H1 (cell line): ENCODE results near the gene ADORA1.

ENCODE experiments used
- CBX8 ChIP-seq: fragments of 300-800, 300-1000 bp; sonication (generic); IDR thresholded peaks from 2 replicates; pipeline ENCODE4 v1.7.1; 2016; ENCODE audit warnings: low read depth, low read length, borderline replicate concordance
- CEBPB ChIP-seq: IDR thresholded peaks from 2 replicates; pipeline ENCODE4 v1.6.1; 2012; ENCODE audit warnings: low read depth, low read length
- EZH2 ChIP-seq: fragments of 200-600 bp; sonication (generic); IDR thresholded peaks from 2 replicates; pipeline ENCODE4 v1.7.1; 2012; ENCODE audit warnings: low read depth, mild to moderate bottlenecking, moderate library complexity, low read length, inconsistent platforms; ENCODE audit not compliant: severe bottlenecking
- GABPA ChIP-seq: IDR thresholded peaks from 2 replicates; pipeline ENCODE4 v1.6.1; 2011; ENCODE audit warnings: mild to moderate bottlenecking, low read length, moderate library complexity, borderline replicate concordance; ENCODE audit not compliant: insufficient read depth
- POLR2A ChIP-seq, 2 experiments: IDR thresholded peaks; 1 replicate in 1 of 2; 2 replicates in 1 of 2; pipeline ENCODE4 v1.6.1; 2011; ENCODE audit warnings: low read depth in 2 of 2, low read length in 2 of 2, mild to moderate bottlenecking in 2 of 2; ENCODE audit errors: control extremely low read depth in 1 of 2
- POLR2AphosphoS5 ChIP-seq: IDR thresholded peaks from 2 replicates; pipeline ENCODE4 v1.6.1; 2011; ENCODE audit warnings: low read depth, low read length
- POU5F1 ChIP-seq: IDR thresholded peaks from 2 replicates; pipeline ENCODE4 v1.6.1; 2011; ENCODE audit warnings: low read depth, mild to moderate bottlenecking, low read length, moderate library complexity
- RFX5 ChIP-seq: IDR thresholded peaks from 2 replicates; pipeline ENCODE4 v1.6.1; 2011; ENCODE audit warnings: low read depth, low read length, improper control_type of control experiment, borderline replicate concordance
- RNF2 ChIP-seq: fragments of 200-900, 300-1000 bp; sonication (generic); IDR thresholded peaks from 2 replicates; pipeline ENCODE4 v1.7.1; 2016; ENCODE audit warnings: borderline replicate concordance, low read depth, mild to moderate bottlenecking, antibody characterized with exemption, low read length; ENCODE audit not compliant: poor library complexity, severe bottlenecking; ENCODE audit errors: missing control alignments
- SRF ChIP-seq: IDR thresholded peaks from 2 replicates; pipeline ENCODE4 v1.6.1; 2011; ENCODE audit warnings: mild to moderate bottlenecking, low read depth, low read length, moderate library complexity
- TBP ChIP-seq: IDR thresholded peaks from 2 replicates; pipeline ENCODE4 v1.6.1; 2011; ENCODE audit warnings: low read depth, low read length, improper control_type of control experiment
- YY1 ChIP-seq: IDR thresholded peaks from 2 replicates; pipeline ENCODE4 v1.6.1; 2011; ENCODE audit warnings: low read depth, mild to moderate bottlenecking, low read length
- TF ChIP-seq, protein P1 (sequence below), 3 experiments: IDR thresholded peaks; 1 replicate in 2 of 3; 2 replicates in 1 of 3; pipeline versions ENCODE4 v1.5.1 to v1.6.1; 2011; ENCODE audit warnings: low read length in 3 of 3, mild to moderate bottlenecking in 3 of 3, inconsistent platforms in 2 of 3, low read depth in 1 of 3, moderate library complexity in 1 of 3; ENCODE audit not compliant: insufficient read depth in 1 of 3; ENCODE audit errors: control extremely low read depth in 1 of 3
- TF ChIP-seq, protein P2 (sequence below): IDR thresholded peaks from 2 replicates; pipeline ENCODE4 v1.6.1; 2012; ENCODE audit warnings: inconsistent platforms

DNA sequence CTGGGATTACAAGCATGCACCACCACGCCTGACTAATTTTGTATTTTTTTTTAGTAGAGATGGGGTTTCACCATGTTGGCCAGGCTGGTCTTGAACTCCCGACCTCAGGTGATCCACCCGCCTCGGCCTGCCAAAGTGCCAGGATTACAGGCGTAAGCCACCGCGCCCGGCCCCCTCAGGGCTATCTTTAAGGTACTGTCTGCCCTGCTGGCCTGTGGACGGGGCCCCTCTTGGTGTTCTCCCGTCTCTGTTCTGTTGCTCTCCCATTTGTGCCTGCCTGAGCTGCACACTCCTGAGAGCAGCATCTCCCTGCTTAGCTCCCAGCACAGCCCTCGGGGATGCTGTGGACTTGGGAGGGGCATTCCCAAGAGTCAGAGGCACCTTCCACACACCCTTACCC is 34.2 kb downstream of the ADORA1 start:
- TF ChIP-seq CEBPB: no peak
- TF ChIP-seq CBX8: no peak
- TF ChIP-seq GABPA: no peak
- no peak for TF ChIP-seq TBP
- TF ChIP-seq POU5F1: no peak
- TF ChIP-seq, protein P1, sequence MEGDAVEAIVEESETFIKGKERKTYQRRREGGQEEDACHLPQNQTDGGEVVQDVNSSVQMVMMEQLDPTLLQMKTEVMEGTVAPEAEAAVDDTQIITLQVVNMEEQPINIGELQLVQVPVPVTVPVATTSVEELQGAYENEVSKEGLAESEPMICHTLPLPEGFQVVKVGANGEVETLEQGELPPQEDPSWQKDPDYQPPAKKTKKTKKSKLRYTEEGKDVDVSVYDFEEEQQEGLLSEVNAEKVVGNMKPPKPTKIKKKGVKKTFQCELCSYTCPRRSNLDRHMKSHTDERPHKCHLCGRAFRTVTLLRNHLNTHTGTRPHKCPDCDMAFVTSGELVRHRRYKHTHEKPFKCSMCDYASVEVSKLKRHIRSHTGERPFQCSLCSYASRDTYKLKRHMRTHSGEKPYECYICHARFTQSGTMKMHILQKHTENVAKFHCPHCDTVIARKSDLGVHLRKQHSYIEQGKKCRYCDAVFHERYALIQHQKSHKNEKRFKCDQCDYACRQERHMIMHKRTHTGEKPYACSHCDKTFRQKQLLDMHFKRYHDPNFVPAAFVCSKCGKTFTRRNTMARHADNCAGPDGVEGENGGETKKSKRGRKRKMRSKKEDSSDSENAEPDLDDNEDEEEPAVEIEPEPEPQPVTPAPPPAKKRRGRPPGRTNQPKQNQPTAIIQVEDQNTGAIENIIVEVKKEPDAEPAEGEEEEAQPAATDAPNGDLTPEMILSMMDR (IDR thresholded peaks at IDR 0.05; ENCODE audit: control extremely low read depth in 1 of 3, insufficient read depth in 1 of 3, low read depth in 1 of 3, low read length in 3 of 3): no peak
- no peak for TF ChIP-seq POLR2AphosphoS5
- TF ChIP-seq POLR2A (IDR thresholded peaks at IDR 0.05; ENCODE audit: control extremely low read depth in 1 of 2, low read depth in 2 of 2, low read length in 2 of 2): no peak
- TF ChIP-seq RNF2: no peak
- no peak for TF ChIP-seq RFX5
- no peak for TF ChIP-seq SRF
- TF ChIP-seq EZH2: no peak
- TF ChIP-seq YY1: no peak
- TF ChIP-seq, protein P2, sequence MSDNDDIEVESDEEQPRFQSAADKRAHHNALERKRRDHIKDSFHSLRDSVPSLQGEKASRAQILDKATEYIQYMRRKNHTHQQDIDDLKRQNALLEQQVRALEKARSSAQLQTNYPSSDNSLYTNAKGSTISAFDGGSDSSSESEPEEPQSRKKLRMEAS: no peak
